OCI-LY1 (cell line): ENCODE data around the gene TPD52L1.

Experiments
- H2AFZ ChIP-seq: fragments of 200-600 bp; sonication (generic), shearing (Covaris generic); 2 replicates; pipeline ENCODE4 v1.6.0; 2014; ENCODE audit warnings: antibody characterized with exemption, mild to moderate bottlenecking, low read length
- H3F3A ChIP-seq: fragments of 200-600 bp; sonication (generic), shearing (Covaris generic); 2 replicates; pipeline ENCODE4 v1.6.0; 2014; ENCODE audit warnings: mild to moderate bottlenecking, antibody characterized with exemption, low read length, moderate library complexity; ENCODE audit not compliant: insufficient read depth
- H3K27ac ChIP-seq: fragments of 200-600 bp; sonication (generic); 2 replicates; pipeline ENCODE4 v1.5.1; 2014; ENCODE audit warnings: low read length, mixed run types, mild to moderate bottlenecking, low read depth; ENCODE audit not compliant: poor library complexity, severe bottlenecking
- H3K27me3 ChIP-seq: fragments of 200-600 bp; sonication (generic); 2 replicates; pipeline ENCODE4 v1.6.0; 2014; ENCODE audit warnings: antibody characterized with exemption, mild to moderate bottlenecking, low read length, moderate library complexity; ENCODE audit not compliant: insufficient read depth
- H3K36me3 ChIP-seq: fragments of 200-600 bp; sonication (generic); 2 replicates; pipeline ENCODE4 v1.6.1; 2014; ENCODE audit warnings: mild to moderate bottlenecking, antibody characterized with exemption, low read length, moderate library complexity, mixed read lengths; ENCODE audit not compliant: insufficient read depth
- H3K4me1 ChIP-seq: fragments of 200-600 bp; sonication (generic); 2 replicates; pipeline ENCODE4 v1.5.1; 2014; ENCODE audit warnings: mild to moderate bottlenecking, low read length, moderate library complexity; ENCODE audit not compliant: insufficient read depth, severe bottlenecking
- H3K4me2 ChIP-seq: fragments of 200-600 bp; sonication (generic), shearing (Covaris generic); 2 replicates; pipeline ENCODE4 v1.6.1; 2014; ENCODE audit warnings: low read length
- H3K4me3 ChIP-seq: fragments of 200-600 bp; sonication (generic); 2 replicates; pipeline ENCODE4 v1.5.1; 2014; ENCODE audit warnings: low read length, low read depth, mild to moderate bottlenecking, mixed read lengths; ENCODE audit not compliant: poor library complexity, severe bottlenecking
- H3K79me2 ChIP-seq: fragments of 200-600 bp; shearing (Covaris generic); 2 replicates; pipeline ENCODE4 v1.6.1; 2016; ENCODE audit warnings: mixed run types, low read length, mixed read lengths; ENCODE audit not compliant: insufficient read depth
- H3K9ac ChIP-seq: fragments of 200-600 bp; sonication (generic), shearing (Covaris generic); 2 replicates; pipeline ENCODE4 v1.6.1; 2014; ENCODE audit warnings: mild to moderate bottlenecking, low read length, mixed read lengths
- H3K9me2 ChIP-seq: fragments of 200-600 bp; sonication (generic), shearing (Covaris generic); 2 replicates; pipeline ENCODE4 v1.6.1; 2014; ENCODE audit warnings: low read depth, mild to moderate bottlenecking, low read length, mixed read lengths
- H3K9me3 ChIP-seq: fragments of 200-600 bp; shearing (Covaris generic); 2 replicates; pipeline ENCODE4 v1.6.1; 2014; ENCODE audit warnings: low read length, mixed read lengths
- H4K20me1 ChIP-seq: fragments of 200-600 bp; sonication (generic), shearing (Covaris generic); 2 replicates; pipeline ENCODE4 v1.6.0; 2016; ENCODE audit warnings: mild to moderate bottlenecking, low read length; ENCODE audit not compliant: insufficient read depth
- EZH2 ChIP-seq: fragments of 200-600 bp; sonication (generic), shearing (Covaris generic); IDR thresholded peaks from 2 replicates; pipeline ENCODE4 v1.8.0; 2017; ENCODE audit warnings: borderline replicate concordance, mixed run types, mild to moderate bottlenecking, antibody characterized with exemption, low read length, moderate library complexity, mixed read lengths
- TF ChIP-seq, protein P1 (sequence below): fragments of 200-600 bp; sonication (generic), shearing (Covaris generic); IDR thresholded peaks from 2 replicates; pipeline ENCODE4 v1.5.1; 2017; ENCODE audit warnings: mild to moderate bottlenecking, antibody characterized with exemption, low read length, moderate library complexity, mixed read lengths

TPD52L1 gene

DNA sequence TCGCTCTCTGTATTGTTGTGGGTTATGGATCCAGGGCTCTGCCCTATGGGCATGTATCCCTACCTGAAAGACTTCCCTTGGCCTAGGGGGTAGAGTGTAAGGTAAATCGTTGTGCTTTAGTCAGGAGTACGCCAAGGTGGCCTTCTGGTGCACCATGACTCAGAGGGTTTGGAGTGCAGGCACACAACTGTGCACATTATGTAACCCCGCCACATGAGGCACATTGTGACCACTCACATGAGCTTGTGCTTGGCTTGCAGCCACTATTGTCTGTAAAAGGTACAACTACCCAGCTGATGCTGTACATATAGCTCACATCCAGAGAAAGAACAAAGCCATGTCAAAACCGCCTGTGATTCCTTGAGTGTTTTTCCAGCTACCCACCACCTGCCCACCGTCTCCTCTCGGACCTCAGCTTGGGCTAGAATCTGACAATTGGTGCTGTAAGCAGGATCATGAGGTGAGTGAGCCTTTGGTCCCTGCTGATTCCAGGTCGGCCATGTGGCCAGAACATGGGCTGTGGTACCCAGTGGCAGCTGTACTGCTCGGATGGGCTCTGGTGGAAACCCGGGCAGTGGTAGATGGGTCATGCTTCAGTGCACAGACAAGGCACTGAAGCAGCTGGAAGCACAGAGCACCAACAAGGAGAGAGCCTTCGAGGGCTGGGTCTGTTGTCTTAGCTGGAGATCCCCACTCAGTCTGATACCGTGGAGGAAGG is 114.4 kb downstream of the TPD52L1 start:
- H3K9me3 ChIP-seq = no peaks in the 10 kb centered on the region
- H3K4me2 ChIP-seq = no peak overlapping the region
- H3F3A ChIP-seq = no peaks in the 10 kb centered on the region
- TF ChIP-seq EZH2 = no peak
- TF ChIP-seq, protein P1, sequence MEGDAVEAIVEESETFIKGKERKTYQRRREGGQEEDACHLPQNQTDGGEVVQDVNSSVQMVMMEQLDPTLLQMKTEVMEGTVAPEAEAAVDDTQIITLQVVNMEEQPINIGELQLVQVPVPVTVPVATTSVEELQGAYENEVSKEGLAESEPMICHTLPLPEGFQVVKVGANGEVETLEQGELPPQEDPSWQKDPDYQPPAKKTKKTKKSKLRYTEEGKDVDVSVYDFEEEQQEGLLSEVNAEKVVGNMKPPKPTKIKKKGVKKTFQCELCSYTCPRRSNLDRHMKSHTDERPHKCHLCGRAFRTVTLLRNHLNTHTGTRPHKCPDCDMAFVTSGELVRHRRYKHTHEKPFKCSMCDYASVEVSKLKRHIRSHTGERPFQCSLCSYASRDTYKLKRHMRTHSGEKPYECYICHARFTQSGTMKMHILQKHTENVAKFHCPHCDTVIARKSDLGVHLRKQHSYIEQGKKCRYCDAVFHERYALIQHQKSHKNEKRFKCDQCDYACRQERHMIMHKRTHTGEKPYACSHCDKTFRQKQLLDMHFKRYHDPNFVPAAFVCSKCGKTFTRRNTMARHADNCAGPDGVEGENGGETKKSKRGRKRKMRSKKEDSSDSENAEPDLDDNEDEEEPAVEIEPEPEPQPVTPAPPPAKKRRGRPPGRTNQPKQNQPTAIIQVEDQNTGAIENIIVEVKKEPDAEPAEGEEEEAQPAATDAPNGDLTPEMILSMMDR = no peak
- no peaks in the 10 kb centered on the region for H3K9me2 ChIP-seq
- no peaks in the 10 kb centered on the region for H3K79me2 ChIP-seq
- H3K4me3 ChIP-seq = no peak overlapping the region
- H4K20me1 ChIP-seq = no peaks in the 10 kb centered on the region
- H3K36me3 ChIP-seq = peaks cover 10% of the 10 kb centered on the region
- no peak overlapping the region for H2AFZ ChIP-seq
- H3K27me3 ChIP-seq = no peaks in the 10 kb centered on the region
- H3K4me1 ChIP-seq = no peaks in the 10 kb centered on the region
- no peak overlapping the region for H3K9ac ChIP-seq
- H3K27ac ChIP-seq = no peak overlapping the region

DNA sequence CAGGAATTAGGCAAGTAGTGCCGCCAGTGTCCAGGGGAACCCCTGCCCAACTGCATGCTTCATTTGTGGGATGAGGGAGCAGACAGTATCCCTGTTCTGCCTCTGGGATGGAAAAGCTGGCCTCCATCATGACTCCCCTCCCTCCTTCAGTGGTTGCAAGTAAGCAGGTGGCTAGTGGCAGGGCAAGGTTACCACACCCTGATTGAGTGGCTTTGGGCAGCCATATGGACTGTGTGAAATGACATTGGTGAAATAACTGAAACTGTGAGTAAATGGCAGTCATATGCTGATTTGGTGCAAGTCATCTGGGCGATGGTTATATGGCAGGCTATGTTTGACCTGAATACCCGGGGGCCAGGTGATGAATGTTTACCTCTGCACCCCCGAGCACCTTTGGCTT is 115.2 kb downstream of the TPD52L1 start:
- H3K36me3 ChIP-seq = peaks cover 13% of the 10 kb centered on the region
- no peak overlapping the region for H2AFZ ChIP-seq
- H3K4me1 ChIP-seq = no peaks in the 10 kb centered on the region
- no peak overlapping the region for H3K4me3 ChIP-seq
- no peak overlapping the region for H3K4me2 ChIP-seq
- H3K9ac ChIP-seq = no peak overlapping the region
- no peaks in the 10 kb centered on the region for H3K9me3 ChIP-seq
- H3K9me2 ChIP-seq = no peaks in the 10 kb centered on the region
- no peaks in the 10 kb centered on the region for H4K20me1 ChIP-seq
- H3F3A ChIP-seq = no peaks in the 10 kb centered on the region
- no peak for TF ChIP-seq EZH2
- TF ChIP-seq, protein P1 = no peak
- no peak overlapping the region for H3K27ac ChIP-seq
- H3K27me3 ChIP-seq = no peaks in the 10 kb centered on the region
- H3K79me2 ChIP-seq = no peaks in the 10 kb centered on the region

DNA sequence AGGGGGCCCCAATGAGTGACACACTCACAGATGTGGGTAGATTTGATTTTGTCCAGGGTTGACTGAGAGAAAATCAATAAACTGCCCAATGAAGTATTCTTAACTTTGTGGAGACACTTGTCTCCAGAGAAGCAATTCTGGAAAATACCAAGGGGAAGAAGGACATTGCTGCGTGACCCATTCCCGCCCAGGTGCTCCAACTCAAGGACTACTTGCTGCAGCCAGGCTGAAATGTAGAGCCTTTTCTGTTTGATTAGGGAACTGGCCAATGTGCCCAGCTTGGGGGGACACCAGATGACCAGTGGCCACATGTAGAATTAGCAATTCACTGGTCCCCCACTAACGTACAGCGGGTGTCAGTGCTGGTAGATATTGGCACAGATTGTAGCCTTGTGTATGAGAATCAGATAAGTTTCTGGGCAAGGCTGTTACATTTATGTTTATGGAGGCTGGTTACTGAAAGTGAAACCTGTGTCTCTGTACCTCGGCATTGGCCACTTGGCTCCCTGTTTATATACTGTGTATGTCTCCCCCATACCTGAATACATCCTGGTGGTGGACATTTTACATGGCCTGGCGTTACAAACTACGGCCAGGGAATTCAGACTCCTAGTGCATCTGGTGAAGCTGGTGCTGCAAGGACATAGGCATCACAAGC is 115.9 kb downstream of the TPD52L1 start:
- Histone ChIP-seq H3K4me1 (no peaks in the 10 kb centered on the region), H3K27me3 (no peaks in the 10 kb centered on the region), H3K9me2 (no peaks in the 10 kb centered on the region), H3K4me2 (no peak overlapping the region), H3F3A (no peaks in the 10 kb centered on the region), H3K4me3 (no peak overlapping the region), H3K36me3 (peaks cover 19% of the 10 kb centered on the region), H3K9ac (no peak overlapping the region), H4K20me1 (no peaks in the 10 kb centered on the region), H3K27ac (no peak overlapping the region), H3K79me2 (no peaks in the 10 kb centered on the region), H2AFZ (no peak overlapping the region), H3K9me3 (no peaks in the 10 kb centered on the region)
- TF ChIP-seq, protein P1 = no peak
- no peak for TF ChIP-seq EZH2
